GM12892 (cell line): ENCODE data around the gene PORCN.

Experiments used
- POLR2A ChIP-seq: IDR thresholded peaks from 2 replicates; pipeline ENCODE4 v1.6.1; 2011; ENCODE audit warnings: low read depth, low read length, control low read depth
- POLR2AphosphoS5 ChIP-seq: IDR thresholded peaks from 2 replicates; pipeline ENCODE4 v1.6.1; 2011; ENCODE audit warnings: low read depth, low read length, control low read depth
- TAF1 ChIP-seq: IDR thresholded peaks from 2 replicates; pipeline ENCODE4 v1.6.1; 2011; ENCODE audit warnings: low read depth, mild to moderate bottlenecking, control low read depth, low read length, borderline replicate concordance

DNA sequence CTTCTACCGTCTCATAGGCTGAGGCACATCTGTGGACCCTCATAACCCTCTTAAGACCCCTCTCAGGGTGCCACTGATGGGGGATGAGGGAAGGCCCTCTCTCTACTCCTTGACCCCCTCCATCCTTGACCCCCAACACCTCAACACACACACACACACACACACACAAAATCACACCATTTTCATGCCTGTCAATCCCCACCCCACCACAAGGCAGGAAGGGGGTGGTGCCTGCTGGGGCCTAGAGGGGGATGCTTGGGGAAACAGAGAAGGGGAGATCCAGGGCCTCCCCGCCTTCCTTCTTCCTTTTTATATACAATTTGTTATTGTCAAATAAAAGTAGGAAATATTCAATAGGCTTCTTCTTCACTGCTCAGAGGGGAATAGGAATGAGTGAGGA lies 11.7 kb downstream of the PORCN start:
- TF ChIP-seq POLR2A (no peak), POLR2AphosphoS5 (no peak), TAF1 (no peak)
